GM23338 (cell line): ENCODE results near the gene CTTNBP2. TPM values are rescaled to one million over a fixed set of nuclear protein-coding genes. Genes with fewer than 3 reads are reported as not detected.

Experiments
- ATAC-seq: fragments of 200-7000 bp; cut with Tn5 transposase; 3 replicates; pipeline ENCODE4 v1.9.1; 2020
- DNase-seq: peaks from one replicate; pipeline ENCODE4 v3.0.0-alpha.2; 2015; ENCODE audit warnings: low spot score
- H2AFZ ChIP-seq: fragments of 200-600 bp; sonication (generic); 2 replicates; pipeline ENCODE4 v1.8.0; 2016; ENCODE audit warnings: antibody characterized with exemption, mild to moderate bottlenecking, moderate library complexity
- H3F3A ChIP-seq: fragments of 200-600 bp; sonication (generic); replicated peaks from 2 replicates; pipeline ENCODE4 v1.8.0; 2017; ENCODE audit warnings: antibody characterized with exemption, mixed run types, low read depth
- H3K27ac ChIP-seq: fragments of 200-600 bp; sonication (generic); 2 replicates; pipeline ENCODE4 v1.6.1; 2016; ENCODE audit warnings: low read depth
- H3K27me3 ChIP-seq: fragments of 200-600 bp; sonication (generic); 2 replicates; pipeline ENCODE4 v1.8.0; 2016; ENCODE audit warnings: mild to moderate bottlenecking, mixed run types, moderate library complexity; ENCODE audit not compliant: insufficient read depth
- H3K36me3 ChIP-seq: fragments of 200-600 bp; sonication (generic); 2 replicates; pipeline ENCODE4 v1.8.0; 2016; ENCODE audit warnings: mild to moderate bottlenecking; ENCODE audit not compliant: insufficient read depth
- H3K4me1 ChIP-seq: fragments of 200-600 bp; sonication (generic); 2 replicates; pipeline ENCODE4 v1.8.0; 2016; ENCODE audit warnings: mild to moderate bottlenecking, moderate library complexity; ENCODE audit not compliant: insufficient read depth
- H3K4me2 ChIP-seq: fragments of 200-600 bp; sonication (generic); 2 replicates; pipeline ENCODE4 v1.7.1; 2017; ENCODE audit warnings: mixed run types
- H3K4me3 ChIP-seq: fragments of 200-600 bp; sonication (generic); 2 replicates; pipeline ENCODE4 v1.6.1; 2016; ENCODE audit warnings: mixed run types
- H3K79me2 ChIP-seq: fragments of 200-600 bp; sonication (generic); replicated peaks from 2 replicates; pipeline ENCODE4 v1.8.0; 2017; ENCODE audit warnings: mild to moderate bottlenecking; ENCODE audit not compliant: insufficient read depth
- H3K9me2 ChIP-seq: fragments of 200-600 bp; sonication (generic); 2 replicates; pipeline ENCODE4 v1.8.0; 2017; ENCODE audit not compliant: insufficient read depth
- H4K20me1 ChIP-seq: fragments of 200-600 bp; sonication (generic); replicated peaks from 2 replicates; pipeline ENCODE4 v1.8.0; 2017; ENCODE audit warnings: mild to moderate bottlenecking; ENCODE audit not compliant: insufficient read depth
- H3K27ac Mint-ChIP-seq: 2 replicates; pipeline ENCODE4 v1.8.0; 2020; ENCODE audit warnings: inconsistent platforms, mild to moderate bottlenecking, moderate library complexity, mixed read lengths
- H3K27me3 Mint-ChIP-seq: 3 replicates; pipeline ENCODE4 v1.8.0; 2022; ENCODE audit warnings: low read depth, mild to moderate bottlenecking, moderate library complexity, mixed read lengths, inconsistent platforms; ENCODE audit not compliant: insufficient read depth, poor library complexity
- H3K36me3 Mint-ChIP-seq: 3 replicates; pipeline ENCODE4 v1.8.0; 2021; ENCODE audit warnings: low read depth, mild to moderate bottlenecking, inconsistent platforms, moderate library complexity, mixed read lengths
- H3K4me1 Mint-ChIP-seq: 3 replicates; pipeline ENCODE4 v1.8.0; 2020; ENCODE audit warnings: mild to moderate bottlenecking, inconsistent platforms, mixed read lengths
- H3K4me3 Mint-ChIP-seq: 3 replicates; pipeline ENCODE4 v1.8.0; 2021; ENCODE audit warnings: moderate library complexity, mild to moderate bottlenecking, inconsistent platforms, mixed read lengths
- H3K9me3 Mint-ChIP-seq: 3 replicates; pipeline ENCODE4 v1.8.0; 2020; ENCODE audit warnings: moderate library complexity, mild to moderate bottlenecking, inconsistent platforms, mixed read lengths
- CREB1 ChIP-seq: fragments of 250-450 bp; sonication (Bioruptor Pico); IDR thresholded peaks from 2 replicates; pipeline ENCODE4 v1.5.0; 2020; ENCODE audit warnings: low read depth, mild to moderate bottlenecking, moderate library complexity
- EZH2phosphoT487 ChIP-seq: fragments of 200-600 bp; sonication (generic); IDR thresholded peaks from one replicate; pipeline ENCODE4 v1.8.1; 2018; ENCODE audit warnings: antibody characterized with exemption; ENCODE audit not compliant: unreplicated experiment
- JUNB ChIP-seq: IDR thresholded peaks from one replicate; pipeline ENCODE4 v1.6.1; 2016; ENCODE audit warnings: antibody characterized with exemption; ENCODE audit not compliant: unreplicated experiment
- ZNF331 ChIP-seq: fragments of 250-450 bp; sonication (Bioruptor Pico); IDR thresholded peaks from 2 replicates; pipeline ENCODE4 v1.5.0; 2020; ENCODE audit warnings: low read depth, mild to moderate bottlenecking, moderate library complexity
- polyA plus RNA-seq: library from polyadenylated mRNA; unstranded; fragments of >200 nt; fragmentation: Nextera tagmentation; extraction: Ambion mirVana; gene quantifications from 2 replicates; pipeline ENCODE4 v1.2.1, GENCODE V29; 2016
- total RNA-seq: library from RNA; depleted of rRNA; stranded (reverse); fragments of >200 nt; shearing (Covaris generic); gene quantifications from 2 replicates; pipeline ENCODE4 v1.2.3, GENCODE V29; 2014
- TF ChIP-seq, protein P1 (sequence below), 2 experiments: fragments of 200-600 bp in 1 of 2; sonication (generic) in 1 of 2; conservative IDR thresholded peaks; 2 replicates each; pipeline versions ENCODE4 v1.5.1 to v1.6.1; 2016 to 2017; ENCODE audit warnings: antibody characterized with exemption in 2 of 2, low read depth in 2 of 2, mild to moderate bottlenecking in 2 of 2, moderate library complexity in 1 of 2
- TF ChIP-seq, protein P2 (sequence below): IDR thresholded peaks from 2 replicates; pipeline ENCODE4 v1.6.1; 2016; ENCODE audit warnings: antibody characterized with exemption
- TF ChIP-seq, protein P3 (sequence below): IDR thresholded peaks from one replicate; pipeline ENCODE4 v1.6.1; 2018; ENCODE audit warnings: antibody characterized with exemption; ENCODE audit not compliant: unreplicated experiment

Gene CTTNBP2
- total and polyA plus RNA-seq, 2 experiments from 2014 or later, result 26.8 to 30.7 TPM

DNA sequence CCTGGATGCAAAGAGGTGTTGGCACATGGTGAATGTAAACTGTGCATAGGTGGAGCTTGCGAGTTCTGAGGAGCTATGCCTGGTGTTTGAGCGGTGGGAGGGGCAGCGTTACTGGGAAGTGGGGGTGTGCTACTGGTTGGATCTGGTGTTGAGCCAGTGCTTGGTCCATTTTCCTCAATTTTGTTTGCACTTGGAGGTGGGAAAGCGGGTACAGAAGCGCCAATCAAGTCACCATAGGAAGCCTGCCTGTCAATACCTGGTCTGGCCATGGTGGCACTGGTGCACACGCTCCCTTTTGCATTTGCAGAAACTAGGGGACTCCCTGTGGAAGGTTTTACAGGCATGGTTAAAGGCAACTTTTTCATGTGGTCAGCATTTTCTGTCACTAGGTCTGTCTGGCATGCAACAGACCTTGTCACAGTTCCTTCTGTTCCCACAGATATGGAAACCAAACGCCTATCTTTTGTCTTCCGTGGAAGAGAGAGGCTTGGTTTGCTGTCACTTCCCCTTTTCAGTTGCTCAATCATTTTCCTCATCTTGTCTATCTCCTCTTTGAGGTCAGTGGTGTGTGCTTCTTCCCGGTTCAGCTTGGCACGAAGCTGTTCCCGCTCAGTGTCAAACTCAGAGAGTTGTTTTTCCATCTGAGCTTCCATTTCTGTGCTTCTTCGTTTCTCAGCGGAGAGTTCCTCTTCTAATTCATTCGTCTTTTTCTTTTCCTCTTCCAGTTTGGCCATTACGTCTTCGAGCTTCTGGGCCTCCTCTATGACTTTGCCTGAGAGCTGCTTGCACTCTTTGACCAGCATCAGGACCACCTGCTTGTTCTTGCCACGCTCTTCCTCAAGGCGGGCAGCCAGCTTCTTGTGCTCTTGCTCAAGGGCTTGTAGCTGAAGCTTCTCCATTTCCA lies 81.1 kb downstream of the CTTNBP2 start:
- peaks cover 13% of the 10 kb centered on the region for H3K4me1 Mint-ChIP-seq
- H3K36me3 Mint-ChIP-seq, result peaks cover 20% of the 10 kb centered on the region
- Histone ChIP-seq H3K4me2 (no peak overlapping the region), H3K27me3 (no peaks in the 10 kb centered on the region), H3K79me2 (no peaks in the 10 kb centered on the region; the same call in 1 of the 2 replicates), H3K9me2 (no peaks in the 10 kb centered on the region), H3K27ac (no peak overlapping the region), H3K4me1 (no peaks in the 10 kb centered on the region; the same call in 1 of the 2 replicates), H3K4me3 (no peak overlapping the region), H3F3A (no peaks in the 10 kb centered on the region), H2AFZ (no peak overlapping the region), H4K20me1 (no peaks in the 10 kb centered on the region), H3K36me3 (no peaks in the 10 kb centered on the region)
- H3K9me3 Mint-ChIP-seq, result no peaks in the 10 kb centered on the region
- H3K4me3 Mint-ChIP-seq, result no peak overlapping the region
- ATAC-seq (no peak), DNase-seq (no peak)
- peaks cover 2% of the 10 kb centered on the region for H3K27me3 Mint-ChIP-seq
- H3K27ac Mint-ChIP-seq, result no peak overlapping the region
- no peak for TF ChIP-seq JUNB
- TF ChIP-seq, protein P1, sequence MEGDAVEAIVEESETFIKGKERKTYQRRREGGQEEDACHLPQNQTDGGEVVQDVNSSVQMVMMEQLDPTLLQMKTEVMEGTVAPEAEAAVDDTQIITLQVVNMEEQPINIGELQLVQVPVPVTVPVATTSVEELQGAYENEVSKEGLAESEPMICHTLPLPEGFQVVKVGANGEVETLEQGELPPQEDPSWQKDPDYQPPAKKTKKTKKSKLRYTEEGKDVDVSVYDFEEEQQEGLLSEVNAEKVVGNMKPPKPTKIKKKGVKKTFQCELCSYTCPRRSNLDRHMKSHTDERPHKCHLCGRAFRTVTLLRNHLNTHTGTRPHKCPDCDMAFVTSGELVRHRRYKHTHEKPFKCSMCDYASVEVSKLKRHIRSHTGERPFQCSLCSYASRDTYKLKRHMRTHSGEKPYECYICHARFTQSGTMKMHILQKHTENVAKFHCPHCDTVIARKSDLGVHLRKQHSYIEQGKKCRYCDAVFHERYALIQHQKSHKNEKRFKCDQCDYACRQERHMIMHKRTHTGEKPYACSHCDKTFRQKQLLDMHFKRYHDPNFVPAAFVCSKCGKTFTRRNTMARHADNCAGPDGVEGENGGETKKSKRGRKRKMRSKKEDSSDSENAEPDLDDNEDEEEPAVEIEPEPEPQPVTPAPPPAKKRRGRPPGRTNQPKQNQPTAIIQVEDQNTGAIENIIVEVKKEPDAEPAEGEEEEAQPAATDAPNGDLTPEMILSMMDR (conservative IDR thresholded peaks at IDR 0.05; ENCODE audit: low read depth in 2 of 2), result 0 out of 4 replicates have a peak, but pooled peaks of 1 of the 2 experiments have one; percentile 3

DNA sequence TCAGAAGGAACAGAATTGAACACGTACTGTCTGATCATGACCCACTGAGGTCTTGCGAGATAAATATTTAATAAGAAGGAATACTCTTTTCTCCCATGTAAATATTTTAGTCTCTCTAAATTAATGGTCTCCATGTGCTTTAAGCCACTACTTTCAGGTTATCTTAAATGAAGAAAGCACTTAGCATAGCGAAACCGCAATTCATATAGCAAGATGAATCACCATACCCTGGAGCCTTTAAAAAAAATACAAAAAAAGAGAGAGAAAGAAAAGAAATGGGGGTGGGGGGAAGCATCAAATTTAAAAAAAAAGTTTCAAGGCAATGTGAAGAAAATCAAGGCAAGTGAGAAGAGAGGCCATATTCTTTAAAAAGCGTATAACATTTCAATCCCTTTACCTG lies 82.5 kb downstream of the CTTNBP2 start:
- no peak overlapping the region for H3K27ac Mint-ChIP-seq
- no peak for TF ChIP-seq CREB1 (CRISPR knock-in tag)
- TF ChIP-seq, protein P2, sequence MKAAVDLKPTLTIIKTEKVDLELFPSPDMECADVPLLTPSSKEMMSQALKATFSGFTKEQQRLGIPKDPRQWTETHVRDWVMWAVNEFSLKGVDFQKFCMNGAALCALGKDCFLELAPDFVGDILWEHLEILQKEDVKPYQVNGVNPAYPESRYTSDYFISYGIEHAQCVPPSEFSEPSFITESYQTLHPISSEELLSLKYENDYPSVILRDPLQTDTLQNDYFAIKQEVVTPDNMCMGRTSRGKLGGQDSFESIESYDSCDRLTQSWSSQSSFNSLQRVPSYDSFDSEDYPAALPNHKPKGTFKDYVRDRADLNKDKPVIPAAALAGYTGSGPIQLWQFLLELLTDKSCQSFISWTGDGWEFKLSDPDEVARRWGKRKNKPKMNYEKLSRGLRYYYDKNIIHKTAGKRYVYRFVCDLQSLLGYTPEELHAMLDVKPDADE, result no peak
- TF ChIP-seq EZH2phosphoT487, result no peak
- TF ChIP-seq, protein P3, sequence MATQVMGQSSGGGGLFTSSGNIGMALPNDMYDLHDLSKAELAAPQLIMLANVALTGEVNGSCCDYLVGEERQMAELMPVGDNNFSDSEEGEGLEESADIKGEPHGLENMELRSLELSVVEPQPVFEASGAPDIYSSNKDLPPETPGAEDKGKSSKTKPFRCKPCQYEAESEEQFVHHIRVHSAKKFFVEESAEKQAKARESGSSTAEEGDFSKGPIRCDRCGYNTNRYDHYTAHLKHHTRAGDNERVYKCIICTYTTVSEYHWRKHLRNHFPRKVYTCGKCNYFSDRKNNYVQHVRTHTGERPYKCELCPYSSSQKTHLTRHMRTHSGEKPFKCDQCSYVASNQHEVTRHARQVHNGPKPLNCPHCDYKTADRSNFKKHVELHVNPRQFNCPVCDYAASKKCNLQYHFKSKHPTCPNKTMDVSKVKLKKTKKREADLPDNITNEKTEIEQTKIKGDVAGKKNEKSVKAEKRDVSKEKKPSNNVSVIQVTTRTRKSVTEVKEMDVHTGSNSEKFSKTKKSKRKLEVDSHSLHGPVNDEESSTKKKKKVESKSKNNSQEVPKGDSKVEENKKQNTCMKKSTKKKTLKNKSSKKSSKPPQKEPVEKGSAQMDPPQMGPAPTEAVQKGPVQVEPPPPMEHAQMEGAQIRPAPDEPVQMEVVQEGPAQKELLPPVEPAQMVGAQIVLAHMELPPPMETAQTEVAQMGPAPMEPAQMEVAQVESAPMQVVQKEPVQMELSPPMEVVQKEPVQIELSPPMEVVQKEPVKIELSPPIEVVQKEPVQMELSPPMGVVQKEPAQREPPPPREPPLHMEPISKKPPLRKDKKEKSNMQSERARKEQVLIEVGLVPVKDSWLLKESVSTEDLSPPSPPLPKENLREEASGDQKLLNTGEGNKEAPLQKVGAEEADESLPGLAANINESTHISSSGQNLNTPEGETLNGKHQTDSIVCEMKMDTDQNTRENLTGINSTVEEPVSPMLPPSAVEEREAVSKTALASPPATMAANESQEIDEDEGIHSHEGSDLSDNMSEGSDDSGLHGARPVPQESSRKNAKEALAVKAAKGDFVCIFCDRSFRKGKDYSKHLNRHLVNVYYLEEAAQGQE, result no peak
- TF ChIP-seq ZNF331 (CRISPR knock-in tag), result no peak

More for the DNA sequence above, 82.5 kb downstream of the CTTNBP2 start:
- Histone ChIP-seq H3K4me1 (no peaks in the 10 kb centered on the region; the same call in 1 of the 2 replicates), H3K79me2 (no peaks in the 10 kb centered on the region; the same call in 1 of the 2 replicates), H3K4me3 (no peak overlapping the region), H3K27me3 (no peaks in the 10 kb centered on the region), H3F3A (no peaks in the 10 kb centered on the region), H3K27ac (no peak overlapping the region), H3K36me3 (no peaks in the 10 kb centered on the region), H3K4me2 (no peak overlapping the region), H4K20me1 (no peaks in the 10 kb centered on the region), H2AFZ (no peak overlapping the region), H3K9me2 (no peaks in the 10 kb centered on the region)
- Mint-ChIP-seq H3K9me3 (no peaks in the 10 kb centered on the region), H3K36me3 (peaks cover 20% of the 10 kb centered on the region), H3K4me1 (peaks cover 10% of the 10 kb centered on the region), H3K27me3 (peaks cover 2% of the 10 kb centered on the region), H3K4me3 (no peak overlapping the region)
- DNase-seq (no peak), ATAC-seq (no peak)
